Measurements from ENCODE around the gene PTPRM.

- TF ChIP-seq NR1H2 (CRISPR knock-in tag; IDR thresholded peaks at IDR 0.05) (no peak), ZNF121 (CRISPR knock-in tag; IDR thresholded peaks at IDR 0.05) (no peak), FOXK1 (CRISPR knock-in tag; IDR thresholded peaks at IDR 0.05) (no peak), SMAD3 (CRISPR knock-in tag; IDR thresholded peaks at IDR 0.05; ENCODE audit: borderline replicate concordance) (no peak)
- TF ChIP-seq, protein P1, sequence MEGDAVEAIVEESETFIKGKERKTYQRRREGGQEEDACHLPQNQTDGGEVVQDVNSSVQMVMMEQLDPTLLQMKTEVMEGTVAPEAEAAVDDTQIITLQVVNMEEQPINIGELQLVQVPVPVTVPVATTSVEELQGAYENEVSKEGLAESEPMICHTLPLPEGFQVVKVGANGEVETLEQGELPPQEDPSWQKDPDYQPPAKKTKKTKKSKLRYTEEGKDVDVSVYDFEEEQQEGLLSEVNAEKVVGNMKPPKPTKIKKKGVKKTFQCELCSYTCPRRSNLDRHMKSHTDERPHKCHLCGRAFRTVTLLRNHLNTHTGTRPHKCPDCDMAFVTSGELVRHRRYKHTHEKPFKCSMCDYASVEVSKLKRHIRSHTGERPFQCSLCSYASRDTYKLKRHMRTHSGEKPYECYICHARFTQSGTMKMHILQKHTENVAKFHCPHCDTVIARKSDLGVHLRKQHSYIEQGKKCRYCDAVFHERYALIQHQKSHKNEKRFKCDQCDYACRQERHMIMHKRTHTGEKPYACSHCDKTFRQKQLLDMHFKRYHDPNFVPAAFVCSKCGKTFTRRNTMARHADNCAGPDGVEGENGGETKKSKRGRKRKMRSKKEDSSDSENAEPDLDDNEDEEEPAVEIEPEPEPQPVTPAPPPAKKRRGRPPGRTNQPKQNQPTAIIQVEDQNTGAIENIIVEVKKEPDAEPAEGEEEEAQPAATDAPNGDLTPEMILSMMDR (IDR thresholded peaks at IDR 0.05) = no peak
- TF ChIP-seq, protein P2, sequence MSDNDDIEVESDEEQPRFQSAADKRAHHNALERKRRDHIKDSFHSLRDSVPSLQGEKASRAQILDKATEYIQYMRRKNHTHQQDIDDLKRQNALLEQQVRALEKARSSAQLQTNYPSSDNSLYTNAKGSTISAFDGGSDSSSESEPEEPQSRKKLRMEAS (CRISPR knock-in tag; IDR thresholded peaks at IDR 0.05) = no peak
- TF ChIP-seq, protein P3, sequence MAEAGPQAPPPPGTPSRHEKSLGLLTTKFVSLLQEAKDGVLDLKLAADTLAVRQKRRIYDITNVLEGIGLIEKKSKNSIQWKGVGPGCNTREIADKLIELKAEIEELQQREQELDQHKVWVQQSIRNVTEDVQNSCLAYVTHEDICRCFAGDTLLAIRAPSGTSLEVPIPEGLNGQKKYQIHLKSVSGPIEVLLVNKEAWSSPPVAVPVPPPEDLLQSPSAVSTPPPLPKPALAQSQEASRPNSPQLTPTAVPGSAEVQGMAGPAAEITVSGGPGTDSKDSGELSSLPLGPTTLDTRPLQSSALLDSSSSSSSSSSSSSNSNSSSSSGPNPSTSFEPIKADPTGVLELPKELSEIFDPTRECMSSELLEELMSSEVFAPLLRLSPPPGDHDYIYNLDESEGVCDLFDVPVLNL (CRISPR knock-in tag; IDR thresholded peaks at IDR 0.05; ENCODE audit: borderline replicate concordance, low read depth) = no peak
Observed at GRCh38 chr18:7646174-7646886, 79.2 kb downstream of the PTPRM start.
